RWPE1 (cell line): ENCODE data around the gene SHKBP1.
A peak's percentile ranks its signal among the peaks of the same experiment; 100 is the strongest.
"Not testable (repeated sequence)": the region's sequence is repeated elsewhere in the genome, so short reads cannot be mapped to it uniquely, and the experiment has no call there.

Experiments
- CTCF ChIA-PET: fragments of 350-600 bp; sonication (Branson Sonifier 250); formaldehyde crosslinking; extraction: SDS; loops from one replicate; lab custom pipeline; 2021; lab: Yijun Ruan, JAX
- POLR2A ChIA-PET: fragments of 400-600 bp; formaldehyde crosslinking; extraction: SDS; loops from one replicate; lab custom pipeline; 2020; ENCODE audit warnings: antibody characterized with exemption; ENCODE audit not compliant: low non-redundant PET; lab: Yijun Ruan, JAX
- DNase-seq: peaks from one replicate; pipeline ENCODE4 v3.0.0; 2012; ENCODE audit warnings: low spot score
- H3K27ac ChIP-seq: fragments of 450-650 bp; 2 replicates; pipeline ENCODE4 v1.5.1; 2017
- TF ChIP-seq, protein P1 (sequence below): fragments of 450-650 bp; conservative IDR thresholded peaks from 2 replicates; pipeline ENCODE4 v1.5.1; 2017; ENCODE audit warnings: low read depth, mild to moderate bottlenecking

The SHKBP1 gene

DNA sequence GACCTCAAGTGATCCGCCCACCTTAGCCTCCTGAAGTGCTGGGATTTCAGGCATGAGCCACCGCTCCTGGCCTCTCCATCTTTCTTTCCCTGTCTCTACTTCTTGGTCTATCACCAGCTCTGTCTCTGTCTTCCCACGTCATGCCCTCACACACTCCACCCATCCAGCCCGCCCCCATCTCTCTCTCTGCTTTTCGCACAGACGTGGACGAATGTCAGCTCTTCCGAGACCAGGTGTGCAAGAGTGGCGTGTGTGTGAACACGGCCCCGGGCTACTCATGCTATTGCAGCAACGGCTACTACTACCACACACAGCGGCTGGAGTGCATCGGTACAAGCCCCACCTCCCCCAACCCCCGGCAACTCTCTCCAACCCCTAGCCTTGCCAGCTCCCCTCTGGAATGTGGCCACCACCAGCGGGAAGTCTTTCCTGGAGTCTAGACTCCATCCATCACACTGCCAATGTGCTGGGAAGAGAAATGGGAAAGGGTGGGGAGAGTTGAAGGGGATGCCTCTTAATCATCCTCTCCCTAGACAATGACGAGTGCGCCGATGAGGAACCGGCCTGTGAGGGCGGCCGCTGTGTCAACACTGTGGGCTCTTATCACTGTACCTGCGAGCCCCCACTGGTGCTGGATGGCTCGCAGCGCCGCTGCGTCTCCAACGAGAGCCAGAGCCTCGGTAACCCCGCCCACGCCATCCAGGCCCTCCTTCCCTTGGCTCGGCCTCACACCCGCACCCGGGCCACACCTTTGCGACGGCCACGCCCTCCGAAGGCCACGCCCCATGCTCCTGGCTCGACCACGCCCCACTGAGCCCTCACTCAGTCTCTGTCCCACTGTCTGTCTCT is 47.0 kb downstream of the SHKBP1 start:
- ChIA-PET CTCF (interaction anchor here (0.8 to 1.4 kb wide), 3 partner anchors 10 to 11 kb away, joined by 3 to 5 read pairs (median 3); no protein-coding TSS in a partner anchor), POLR2A (no interaction called here)
- H3K27ac ChIP-seq, result peak overlapping the region; percentile 47
- DNase-seq, result peak; percentile 80
- TF ChIP-seq, protein P1, sequence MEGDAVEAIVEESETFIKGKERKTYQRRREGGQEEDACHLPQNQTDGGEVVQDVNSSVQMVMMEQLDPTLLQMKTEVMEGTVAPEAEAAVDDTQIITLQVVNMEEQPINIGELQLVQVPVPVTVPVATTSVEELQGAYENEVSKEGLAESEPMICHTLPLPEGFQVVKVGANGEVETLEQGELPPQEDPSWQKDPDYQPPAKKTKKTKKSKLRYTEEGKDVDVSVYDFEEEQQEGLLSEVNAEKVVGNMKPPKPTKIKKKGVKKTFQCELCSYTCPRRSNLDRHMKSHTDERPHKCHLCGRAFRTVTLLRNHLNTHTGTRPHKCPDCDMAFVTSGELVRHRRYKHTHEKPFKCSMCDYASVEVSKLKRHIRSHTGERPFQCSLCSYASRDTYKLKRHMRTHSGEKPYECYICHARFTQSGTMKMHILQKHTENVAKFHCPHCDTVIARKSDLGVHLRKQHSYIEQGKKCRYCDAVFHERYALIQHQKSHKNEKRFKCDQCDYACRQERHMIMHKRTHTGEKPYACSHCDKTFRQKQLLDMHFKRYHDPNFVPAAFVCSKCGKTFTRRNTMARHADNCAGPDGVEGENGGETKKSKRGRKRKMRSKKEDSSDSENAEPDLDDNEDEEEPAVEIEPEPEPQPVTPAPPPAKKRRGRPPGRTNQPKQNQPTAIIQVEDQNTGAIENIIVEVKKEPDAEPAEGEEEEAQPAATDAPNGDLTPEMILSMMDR, result no peak

DNA sequence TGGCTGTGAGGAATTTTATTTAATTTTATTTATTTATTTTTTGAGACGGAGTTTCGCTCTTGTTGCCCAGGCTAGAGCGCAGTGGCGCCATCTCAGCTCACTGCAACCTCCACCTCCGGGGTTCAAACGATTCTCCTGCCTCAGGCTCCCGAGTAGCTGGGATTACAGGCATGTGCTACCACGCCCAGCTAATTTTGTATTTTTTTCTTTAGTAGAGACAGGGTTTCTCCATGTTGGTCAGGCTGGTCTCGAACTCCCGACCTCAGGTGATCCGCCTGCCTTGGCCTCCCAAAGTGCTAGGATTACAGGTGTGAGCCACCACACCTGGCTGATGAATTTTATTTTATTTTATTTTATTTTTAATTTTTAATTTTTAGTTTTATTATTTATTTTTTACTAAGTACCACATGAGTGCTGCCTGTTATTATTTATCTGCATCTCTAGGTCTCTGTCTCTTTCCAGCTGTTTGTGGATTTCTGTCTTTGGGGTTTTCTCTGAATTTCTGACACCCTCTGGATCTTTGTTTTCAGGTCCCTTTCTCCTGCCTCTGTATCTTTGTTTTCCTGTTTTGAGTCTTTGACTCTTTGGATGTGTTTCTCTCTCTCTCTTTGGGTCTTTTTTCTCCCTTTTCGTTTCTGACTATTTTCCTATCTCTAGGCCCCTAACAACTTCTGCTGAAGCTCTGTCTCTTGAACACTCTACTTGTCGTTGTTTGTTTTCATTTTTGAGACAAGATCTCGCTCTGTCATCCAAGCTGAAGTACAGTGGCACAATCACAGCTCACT is 47.9 kb downstream of the SHKBP1 start:
- CTCF ChIA-PET, result interaction anchor here (0.7 to 1.4 kb wide), 3 partner anchors 9 to 1811 kb away, joined by 3 to 5 read pairs (median 3); no protein-coding TSS in a partner anchor
- H3K27ac ChIP-seq, result peak overlapping the region; percentile 47
- POLR2A ChIA-PET, DNase-seq: not testable (repeated sequence)

DNA sequence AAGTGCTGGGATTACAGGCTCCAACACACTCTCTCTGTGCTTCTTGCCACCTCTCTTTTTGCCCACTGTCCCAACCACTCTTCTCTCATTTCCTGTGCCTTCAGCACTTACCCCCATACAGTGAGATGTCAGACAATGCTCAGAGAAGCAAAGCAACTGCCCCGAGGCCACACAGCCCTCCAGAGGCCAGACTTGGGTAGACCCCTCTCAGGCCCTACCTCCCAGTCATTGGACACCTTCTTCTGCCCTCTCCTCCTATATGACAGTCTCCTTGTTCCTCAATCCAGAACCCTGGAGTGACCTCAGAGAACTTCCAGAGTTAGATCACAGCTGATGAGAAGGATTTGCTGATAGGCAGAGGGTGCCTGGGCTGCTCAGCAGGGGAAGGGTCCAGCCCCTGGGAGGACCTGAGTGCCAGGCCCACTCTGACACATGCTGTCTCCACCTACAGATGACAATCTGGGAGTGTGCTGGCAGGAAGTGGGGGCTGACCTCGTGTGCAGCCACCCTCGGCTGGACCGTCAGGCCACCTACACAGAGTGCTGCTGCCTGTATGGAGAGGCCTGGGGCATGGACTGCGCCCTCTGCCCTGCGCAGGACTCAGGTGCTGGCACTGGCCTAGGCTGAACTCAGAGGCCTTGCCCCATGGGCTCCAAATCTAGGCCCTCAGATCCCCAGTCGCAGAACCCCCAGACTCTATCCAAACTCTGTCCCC is 48.9 kb downstream of the SHKBP1 start:
- DNase-seq, result no peak
- TF ChIP-seq, protein P1, result no peak
- ChIA-PET POLR2A (no interaction called here), CTCF (interaction anchor here (0.7 to 1.4 kb wide), 2 partner anchors 8 to 1810 kb away, joined by 3 to 5 read pairs; no protein-coding TSS in a partner anchor)
- H3K27ac ChIP-seq, result peak overlapping the region; percentile 48

DNA sequence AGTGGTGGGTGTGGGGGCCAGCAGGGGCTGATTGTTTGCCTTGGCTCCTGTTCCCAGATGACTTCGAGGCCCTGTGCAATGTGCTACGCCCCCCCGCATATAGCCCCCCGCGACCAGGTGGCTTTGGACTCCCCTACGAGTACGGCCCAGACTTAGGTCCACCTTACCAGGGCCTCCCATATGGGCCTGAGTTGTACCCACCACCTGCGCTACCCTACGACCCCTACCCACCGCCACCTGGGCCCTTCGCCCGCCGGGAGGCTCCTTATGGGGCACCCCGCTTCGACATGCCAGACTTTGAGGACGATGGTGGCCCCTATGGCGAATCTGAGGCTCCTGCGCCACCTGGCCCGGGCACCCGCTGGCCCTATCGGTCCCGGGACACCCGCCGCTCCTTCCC is 50.2 kb downstream of the SHKBP1 start:
- POLR2A ChIA-PET, result no interaction called here
- DNase-seq, result no peak
- TF ChIP-seq, protein P1, result no peak
- CTCF ChIA-PET, result no interaction called here
- H3K27ac ChIP-seq, result peak overlapping the region; percentile 48

DNA sequence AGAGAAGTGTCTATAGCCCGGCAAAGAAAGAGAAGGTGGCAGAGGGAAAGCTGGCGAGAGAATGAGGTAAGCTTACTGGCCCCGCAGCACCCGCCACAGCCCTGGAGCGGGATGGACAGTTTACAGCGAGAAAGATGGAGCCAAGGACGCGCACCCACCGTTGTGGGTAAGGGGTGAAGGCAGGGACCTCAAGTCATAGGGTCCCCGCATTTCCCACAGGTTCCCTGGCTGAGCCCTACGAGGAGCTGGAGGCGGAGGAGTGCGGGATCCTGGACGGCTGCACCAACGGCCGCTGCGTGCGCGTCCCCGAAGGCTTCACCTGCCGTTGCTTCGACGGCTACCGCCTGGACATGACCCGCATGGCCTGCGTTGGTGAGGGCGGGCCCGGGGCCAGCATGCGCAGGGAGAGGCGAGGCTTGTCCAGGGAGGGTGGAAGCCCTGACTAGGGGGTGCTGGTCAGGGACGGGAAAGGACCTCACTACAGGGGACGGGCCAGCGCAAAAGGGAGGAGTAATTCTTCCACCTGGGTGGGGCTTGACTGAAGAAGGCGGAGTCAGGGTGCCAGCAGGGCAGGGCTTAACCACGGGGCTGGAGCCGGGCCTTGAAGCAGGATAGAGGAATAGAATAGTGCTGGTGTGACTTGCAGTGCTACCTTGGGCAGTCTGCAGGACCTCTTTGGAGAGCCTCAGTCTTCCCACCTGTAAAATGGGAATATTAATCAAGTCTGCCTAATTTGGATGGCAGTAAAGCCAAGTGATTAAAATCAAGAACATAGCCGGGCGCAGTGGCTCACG is 51.0 kb downstream of the SHKBP1 start:
- ChIA-PET POLR2A (no interaction called here), CTCF (no interaction called here)
- H3K27ac ChIP-seq, result peak overlapping the region; percentile 15
- TF ChIP-seq, protein P1, result no peak
- DNase-seq, result no peak

DNA sequence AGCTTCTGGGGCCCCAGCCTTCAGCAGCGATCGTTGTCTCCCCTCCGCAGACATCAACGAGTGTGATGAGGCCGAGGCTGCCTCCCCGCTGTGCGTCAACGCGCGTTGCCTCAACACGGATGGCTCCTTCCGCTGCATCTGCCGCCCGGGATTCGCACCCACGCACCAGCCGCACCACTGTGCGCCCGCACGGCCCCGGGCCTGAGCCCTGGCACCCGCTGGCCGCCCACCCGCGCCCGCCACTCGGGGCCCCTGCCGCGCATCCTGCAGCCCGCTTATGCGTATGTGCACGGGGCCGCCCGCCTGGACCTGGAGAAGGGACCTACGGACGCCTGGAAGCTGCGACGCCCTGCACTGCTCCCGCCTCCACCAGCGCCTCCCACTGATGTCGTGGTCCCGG is 52.7 kb downstream of the SHKBP1 start:
- ChIA-PET CTCF (interaction anchor here (0.5 kb wide), 1 partner anchor 23 kb away, joined by 3 read pairs; no protein-coding TSS in a partner anchor), POLR2A (no interaction called here)
- TF ChIP-seq, protein P1, result no peak
- H3K27ac ChIP-seq, result no peak overlapping the region
- no peak for DNase-seq
